Panc1 (cell line): ENCODE data around the gene ABCB4.

Source experiments
- POLR2AphosphoS5 ChIP-seq: IDR thresholded peaks from 2 replicates; pipeline ENCODE4 v1.6.1; 2012; ENCODE audit warnings: mild to moderate bottlenecking, low read depth, low read length, moderate library complexity
- SIN3A ChIP-seq: IDR thresholded peaks from 2 replicates; pipeline ENCODE4 v1.6.1; 2012; ENCODE audit warnings: low read depth, mild to moderate bottlenecking, low read length, moderate library complexity, borderline replicate concordance; ENCODE audit not compliant: insufficient read depth
- TCF7L2 ChIP-seq: IDR thresholded peaks from 2 replicates; pipeline ENCODE4 v1.6.1; 2011; ENCODE audit warnings: mild to moderate bottlenecking, low read depth, low read length, inconsistent platforms
- TF ChIP-seq, protein P1 (sequence below): fragments of 450-650 bp; IDR thresholded peaks from 2 replicates; pipeline ENCODE4 v1.5.1; 2017; ENCODE audit warnings: mild to moderate bottlenecking
- TF ChIP-seq, protein P2 (sequence below), 2 experiments: IDR thresholded peaks; 2 replicates each; pipeline ENCODE4 v1.6.1; 2011 to 2012; ENCODE audit warnings: low read depth in 2 of 2, control low read depth in 1 of 2, low read length in 1 of 2, mild to moderate bottlenecking in 1 of 2, moderate library complexity in 1 of 2; ENCODE audit not compliant: insufficient read depth in 1 of 2

DNA sequence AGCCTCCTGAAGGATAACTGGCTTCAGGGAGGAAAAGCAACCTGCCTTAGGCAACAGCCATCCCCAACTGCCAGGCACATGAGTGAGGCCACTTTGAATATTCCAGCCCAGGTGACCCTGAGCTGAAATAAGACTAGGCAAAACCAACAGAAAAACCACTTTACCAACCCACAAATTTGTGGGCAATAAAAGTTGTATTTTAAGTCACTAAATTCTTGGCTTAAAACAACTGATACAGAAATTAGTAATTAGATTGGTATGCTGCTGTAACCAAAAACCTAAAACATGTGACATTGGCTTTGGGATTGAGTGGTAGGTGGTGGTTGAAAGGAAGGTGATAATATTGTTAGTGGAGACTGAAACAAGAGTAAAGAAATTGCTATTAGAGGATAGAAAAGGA is 39.9 kb downstream of the ABCB4 start:
- TF ChIP-seq, protein P1, sequence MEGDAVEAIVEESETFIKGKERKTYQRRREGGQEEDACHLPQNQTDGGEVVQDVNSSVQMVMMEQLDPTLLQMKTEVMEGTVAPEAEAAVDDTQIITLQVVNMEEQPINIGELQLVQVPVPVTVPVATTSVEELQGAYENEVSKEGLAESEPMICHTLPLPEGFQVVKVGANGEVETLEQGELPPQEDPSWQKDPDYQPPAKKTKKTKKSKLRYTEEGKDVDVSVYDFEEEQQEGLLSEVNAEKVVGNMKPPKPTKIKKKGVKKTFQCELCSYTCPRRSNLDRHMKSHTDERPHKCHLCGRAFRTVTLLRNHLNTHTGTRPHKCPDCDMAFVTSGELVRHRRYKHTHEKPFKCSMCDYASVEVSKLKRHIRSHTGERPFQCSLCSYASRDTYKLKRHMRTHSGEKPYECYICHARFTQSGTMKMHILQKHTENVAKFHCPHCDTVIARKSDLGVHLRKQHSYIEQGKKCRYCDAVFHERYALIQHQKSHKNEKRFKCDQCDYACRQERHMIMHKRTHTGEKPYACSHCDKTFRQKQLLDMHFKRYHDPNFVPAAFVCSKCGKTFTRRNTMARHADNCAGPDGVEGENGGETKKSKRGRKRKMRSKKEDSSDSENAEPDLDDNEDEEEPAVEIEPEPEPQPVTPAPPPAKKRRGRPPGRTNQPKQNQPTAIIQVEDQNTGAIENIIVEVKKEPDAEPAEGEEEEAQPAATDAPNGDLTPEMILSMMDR = no peak
- no peak for TF ChIP-seq POLR2AphosphoS5
- no peak for TF ChIP-seq SIN3A
- TF ChIP-seq, protein P2, sequence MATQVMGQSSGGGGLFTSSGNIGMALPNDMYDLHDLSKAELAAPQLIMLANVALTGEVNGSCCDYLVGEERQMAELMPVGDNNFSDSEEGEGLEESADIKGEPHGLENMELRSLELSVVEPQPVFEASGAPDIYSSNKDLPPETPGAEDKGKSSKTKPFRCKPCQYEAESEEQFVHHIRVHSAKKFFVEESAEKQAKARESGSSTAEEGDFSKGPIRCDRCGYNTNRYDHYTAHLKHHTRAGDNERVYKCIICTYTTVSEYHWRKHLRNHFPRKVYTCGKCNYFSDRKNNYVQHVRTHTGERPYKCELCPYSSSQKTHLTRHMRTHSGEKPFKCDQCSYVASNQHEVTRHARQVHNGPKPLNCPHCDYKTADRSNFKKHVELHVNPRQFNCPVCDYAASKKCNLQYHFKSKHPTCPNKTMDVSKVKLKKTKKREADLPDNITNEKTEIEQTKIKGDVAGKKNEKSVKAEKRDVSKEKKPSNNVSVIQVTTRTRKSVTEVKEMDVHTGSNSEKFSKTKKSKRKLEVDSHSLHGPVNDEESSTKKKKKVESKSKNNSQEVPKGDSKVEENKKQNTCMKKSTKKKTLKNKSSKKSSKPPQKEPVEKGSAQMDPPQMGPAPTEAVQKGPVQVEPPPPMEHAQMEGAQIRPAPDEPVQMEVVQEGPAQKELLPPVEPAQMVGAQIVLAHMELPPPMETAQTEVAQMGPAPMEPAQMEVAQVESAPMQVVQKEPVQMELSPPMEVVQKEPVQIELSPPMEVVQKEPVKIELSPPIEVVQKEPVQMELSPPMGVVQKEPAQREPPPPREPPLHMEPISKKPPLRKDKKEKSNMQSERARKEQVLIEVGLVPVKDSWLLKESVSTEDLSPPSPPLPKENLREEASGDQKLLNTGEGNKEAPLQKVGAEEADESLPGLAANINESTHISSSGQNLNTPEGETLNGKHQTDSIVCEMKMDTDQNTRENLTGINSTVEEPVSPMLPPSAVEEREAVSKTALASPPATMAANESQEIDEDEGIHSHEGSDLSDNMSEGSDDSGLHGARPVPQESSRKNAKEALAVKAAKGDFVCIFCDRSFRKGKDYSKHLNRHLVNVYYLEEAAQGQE (IDR thresholded peaks at IDR 0.05; ENCODE audit: insufficient read depth in 1 of 2, low read depth in 2 of 2, low read length in 1 of 2) = no peak
- TF ChIP-seq TCF7L2 = no peak
